AG08395 (cell line): ENCODE results near the gene TMEM151A.

Experiments
- DNase-seq: peaks from one replicate; pipeline ENCODE4 v3.0.0; 2012; ENCODE audit warnings: mixed read lengths, low spot score

Gene TMEM151A

GRCh38 chr11:66283461-66284105 is 8.1 kb upstream of the TMEM151A start:
- DNase-seq: no peak

- DNase-seq: no peak
Observed at GRCh38 chr11:66284526-66285078, 7.1 kb upstream of the TMEM151A start.

- no peak for DNase-seq
Observed at GRCh38 chr11:66285250-66285947, 6.3 kb upstream of the TMEM151A start.

- DNase-seq: no peak
Observed at GRCh38 chr11:66286699-66287098, 5.0 kb upstream of the TMEM151A start.

- no peak for DNase-seq
Observed at GRCh38 chr11:66287211-66287888, 4.3 kb upstream of the TMEM151A start.

GRCh38 chr11:66287889-66288670 is 3.6 kb upstream of the TMEM151A start:
- no peak for DNase-seq

GRCh38 chr11:66288671-66289547 is 2.8 kb upstream of the TMEM151A start, which contains the start of gene YIF1A:
Gene YIF1A, minus strand, starts transcription at chr11:66289143. Its CDS starts 158 bp downstream, at chr11:66288985.
- peak; percentile 100 for DNase-seq

- no peak for DNase-seq
Observed at GRCh38 chr11:66289548-66290329, 2.0 kb upstream of the TMEM151A start.

- no peak for DNase-seq
Observed at GRCh38 chr11:66290330-66290621, 1.4 kb upstream of the TMEM151A start.

GRCh38 chr11:66291303-66291705 is 390 bp upstream of the TMEM151A start:
- DNase-seq: no peak

- no peak for DNase-seq
Observed at GRCh38 chr11:66292543-66293332, 1.0 kb downstream of the TMEM151A start.

- no peak for DNase-seq
Observed at GRCh38 chr11:66293352-66293751, 1.7 kb downstream of the TMEM151A start.

GRCh38 chr11:66293777-66294625 is 2.3 kb downstream of the TMEM151A start:
- DNase-seq: no peak

- DNase-seq: no peak
Observed at GRCh38 chr11:66294626-66295620, 3.2 kb downstream of the TMEM151A start.

GRCh38 chr11:66297610-66298009 is 5.9 kb downstream of the TMEM151A start:
- DNase-seq: no peak

GRCh38 chr11:66299186-66299585 is 7.5 kb downstream of the TMEM151A start:
- no peak for DNase-seq

GRCh38 chr11:66302656-66303055 is 11.0 kb downstream of the TMEM151A start:
- no peak for DNase-seq
